Measurements from ENCODE around the gene ZC3HAV1.
"Not testable (repeated sequence)": the region's sequence is repeated elsewhere in the genome, so short reads cannot be mapped to it uniquely, and the experiment has no call there.

The ZC3HAV1 gene

GRCh38 chr7:139055674-139056073, 53.8 kb downstream of the ZC3HAV1 start:
- H3K4me1 ChIP-seq (ENCODE audit: control insufficient read depth, insufficient read depth, low read length, unreplicated experiment) = peaks cover 2% of the 10 kb centered on the region
- no peak overlapping the region for H2AFZ ChIP-seq (ENCODE audit: low read length, unreplicated experiment)
- H3K27me3 ChIP-seq (ENCODE audit: insufficient read depth, low read length) = no peaks in the 10 kb centered on the region
- H3K36me3 ChIP-seq (ENCODE audit: insufficient read depth, low read length) = peaks cover 61% of the 10 kb centered on the region
- H3K4me3 ChIP-seq (ENCODE audit: low read depth, low read length) = no peak overlapping the region
- H3K79me2 ChIP-seq (ENCODE audit: control insufficient read depth, insufficient read depth, low read length, unreplicated experiment) = no peaks in the 10 kb centered on the region
- no peak overlapping the region for H3K27ac ChIP-seq (ENCODE audit: low read depth, low read length)

- not testable (repeated sequence) for H3K79me2 ChIP-seq (ENCODE audit: control insufficient read depth, insufficient read depth, low read length, unreplicated experiment); H3K27ac ChIP-seq (ENCODE audit: low read depth, low read length); H3K4me3 ChIP-seq (ENCODE audit: low read depth, low read length); H3K27me3 ChIP-seq (ENCODE audit: insufficient read depth, low read length); H3K4me1 ChIP-seq (ENCODE audit: control insufficient read depth, insufficient read depth, low read length, unreplicated experiment); H2AFZ ChIP-seq (ENCODE audit: low read length, unreplicated experiment)
- peaks cover 62% of the 10 kb centered on the region for H3K36me3 ChIP-seq (ENCODE audit: insufficient read depth, low read length)
Measured at GRCh38 chr7:139054656-139055055, 54.9 kb downstream of the ZC3HAV1 start.

DNA sequence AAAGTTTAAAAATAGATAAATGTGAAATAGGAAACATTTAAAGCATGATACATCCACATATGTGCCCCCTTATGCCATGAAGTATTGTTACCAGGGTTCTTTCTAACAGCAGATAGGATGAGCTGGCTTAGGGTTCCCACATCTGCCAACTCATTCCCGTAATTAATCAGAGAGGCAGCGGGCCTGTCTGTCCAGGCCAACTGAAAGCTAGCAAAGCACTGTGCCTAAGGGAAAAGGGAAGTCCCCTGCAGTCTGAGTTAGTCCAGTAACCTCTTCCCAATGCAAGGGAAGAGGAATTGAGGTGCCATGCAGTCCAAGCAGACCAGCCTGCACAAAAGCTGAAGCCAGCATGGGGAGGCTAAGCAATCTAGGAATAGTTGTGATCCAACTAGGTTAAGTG, 55.4 kb downstream of the ZC3HAV1 start:
- Histone ChIP-seq H3K4me3 (ENCODE audit: low read depth, low read length) (no peak overlapping the region), H3K27ac (ENCODE audit: low read depth, low read length) (peak overlapping the region; percentile 18; the same call in 1 of the 2 replicates), H3K36me3 (ENCODE audit: insufficient read depth, low read length) (peaks cover 67% of the 10 kb centered on the region), H3K4me1 (ENCODE audit: control insufficient read depth, insufficient read depth, low read length, unreplicated experiment) (no peaks in the 10 kb centered on the region), H3K79me2 (ENCODE audit: control insufficient read depth, insufficient read depth, low read length, unreplicated experiment) (no peaks in the 10 kb centered on the region), H2AFZ (ENCODE audit: low read length, unreplicated experiment) (no peak overlapping the region), H3K27me3 (ENCODE audit: insufficient read depth, low read length) (no peaks in the 10 kb centered on the region)

- Histone ChIP-seq H3K36me3 (ENCODE audit: insufficient read depth, low read length) (peaks cover 70% of the 10 kb centered on the region), H3K4me1 (ENCODE audit: control insufficient read depth, insufficient read depth, low read length, unreplicated experiment) (no peaks in the 10 kb centered on the region), H2AFZ (ENCODE audit: low read length, unreplicated experiment) (no peak overlapping the region), H3K79me2 (ENCODE audit: control insufficient read depth, insufficient read depth, low read length, unreplicated experiment) (no peaks in the 10 kb centered on the region), H3K27ac (ENCODE audit: low read depth, low read length) (no peak overlapping the region), H3K4me3 (ENCODE audit: low read depth, low read length) (no peak overlapping the region), H3K27me3 (ENCODE audit: insufficient read depth, low read length) (no peaks in the 10 kb centered on the region)
Measured at GRCh38 chr7:139051655-139052054, 57.9 kb downstream of the ZC3HAV1 start.

DNA sequence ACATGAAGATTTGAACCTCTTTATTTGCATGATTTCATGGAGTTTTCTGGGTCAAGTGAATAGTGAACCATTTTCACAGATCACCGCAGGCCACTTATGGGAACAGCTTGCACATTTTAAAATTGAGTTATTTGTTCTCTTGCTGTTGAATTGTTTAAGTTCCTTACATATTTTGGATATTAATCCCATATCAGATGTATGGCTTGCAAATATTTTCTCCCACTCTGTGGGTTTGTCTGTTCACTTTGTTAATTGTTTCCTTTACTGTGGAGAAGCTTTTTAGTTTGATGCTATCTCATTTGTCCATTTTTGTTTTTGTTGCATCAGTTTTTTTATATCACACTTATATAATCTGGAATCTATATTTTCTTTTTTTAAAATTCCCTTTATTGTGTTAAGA, 59.6 kb downstream of the ZC3HAV1 start:
- no peaks in the 10 kb centered on the region for H3K79me2 ChIP-seq (ENCODE audit: control insufficient read depth, insufficient read depth, low read length, unreplicated experiment)
- H3K36me3 ChIP-seq (ENCODE audit: insufficient read depth, low read length) = peaks cover 70% of the 10 kb centered on the region
- no peak overlapping the region for H2AFZ ChIP-seq (ENCODE audit: low read length, unreplicated experiment)
- no peaks in the 10 kb centered on the region for H3K27me3 ChIP-seq (ENCODE audit: insufficient read depth, low read length)
- H3K4me3 ChIP-seq (ENCODE audit: low read depth, low read length) = no peak overlapping the region
- H3K27ac ChIP-seq (ENCODE audit: low read depth, low read length) = no peak overlapping the region
- H3K4me1 ChIP-seq (ENCODE audit: control insufficient read depth, insufficient read depth, low read length, unreplicated experiment) = no peaks in the 10 kb centered on the region

DNA sequence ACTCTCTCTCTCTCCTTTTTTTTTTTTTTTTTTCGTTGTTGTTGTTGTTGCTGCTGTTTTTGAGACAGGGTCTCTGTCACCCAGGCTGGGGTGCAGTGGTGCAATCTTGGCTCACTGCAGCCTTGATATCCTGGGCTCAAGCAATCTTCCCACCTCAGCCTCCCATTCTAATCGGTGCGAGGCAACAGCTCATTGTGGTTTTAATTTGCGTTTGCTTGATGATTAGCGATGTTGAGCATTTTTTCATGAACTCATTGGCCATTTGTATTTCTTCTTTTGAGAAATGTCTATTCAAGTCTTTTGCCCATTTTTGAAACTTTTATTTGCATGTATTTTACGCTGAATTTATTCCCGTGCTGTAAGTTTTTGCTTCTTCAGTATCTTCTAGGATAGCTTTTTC, 60.4 kb downstream of the ZC3HAV1 start:
- H3K27ac ChIP-seq (ENCODE audit: low read depth, low read length) = no peak overlapping the region
- peaks cover 70% of the 10 kb centered on the region for H3K36me3 ChIP-seq (ENCODE audit: insufficient read depth, low read length)

GRCh38 chr7:139047970-139048369, 61.5 kb downstream of the ZC3HAV1 start:
- no peaks in the 10 kb centered on the region for H3K4me1 ChIP-seq (ENCODE audit: control insufficient read depth, insufficient read depth, low read length, unreplicated experiment)
- H3K36me3 ChIP-seq (ENCODE audit: insufficient read depth, low read length) = peaks cover 70% of the 10 kb centered on the region
- no peak overlapping the region for H3K27ac ChIP-seq (ENCODE audit: low read depth, low read length)
- H3K27me3 ChIP-seq (ENCODE audit: insufficient read depth, low read length) = no peaks in the 10 kb centered on the region
- H3K79me2 ChIP-seq (ENCODE audit: control insufficient read depth, insufficient read depth, low read length, unreplicated experiment) = no peaks in the 10 kb centered on the region
- H2AFZ ChIP-seq (ENCODE audit: low read length, unreplicated experiment) = no peak overlapping the region
- H3K4me3 ChIP-seq (ENCODE audit: low read depth, low read length) = no peak overlapping the region

More for the DNA sequence above, 60.4 kb downstream of the ZC3HAV1 start:
- H3K4me3 ChIP-seq (ENCODE audit: low read depth, low read length) = no peak overlapping the region
- H3K4me1 ChIP-seq (ENCODE audit: control insufficient read depth, insufficient read depth, low read length, unreplicated experiment) = no peaks in the 10 kb centered on the region
- H2AFZ ChIP-seq (ENCODE audit: low read length, unreplicated experiment) = no peak overlapping the region
- H3K27me3 ChIP-seq (ENCODE audit: insufficient read depth, low read length) = no peaks in the 10 kb centered on the region
- H3K79me2 ChIP-seq (ENCODE audit: control insufficient read depth, insufficient read depth, low read length, unreplicated experiment) = no peaks in the 10 kb centered on the region

DNA sequence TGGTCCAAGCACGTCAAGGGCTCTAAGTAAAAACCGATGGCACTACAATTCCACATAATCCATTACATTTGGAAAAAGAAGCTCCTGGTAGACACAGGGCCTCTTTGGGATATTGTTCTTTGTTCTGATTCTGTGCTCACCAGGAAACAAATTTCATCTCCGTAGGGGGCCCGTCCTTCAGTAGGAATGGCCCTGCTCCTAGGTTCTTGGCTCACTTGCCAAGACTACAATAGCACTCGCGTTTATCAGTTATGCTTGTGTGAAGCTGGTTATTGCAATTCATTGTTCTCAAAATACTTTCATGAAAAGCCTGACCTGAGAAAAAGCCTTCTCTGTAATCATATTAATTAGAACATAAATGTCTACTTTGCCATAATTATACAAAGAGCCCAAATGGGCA, 63.4 kb downstream of the ZC3HAV1 start:
- Histone ChIP-seq H3K79me2 (ENCODE audit: control insufficient read depth, insufficient read depth, low read length, unreplicated experiment) (no peaks in the 10 kb centered on the region), H3K27ac (ENCODE audit: low read depth, low read length) (no peak overlapping the region), H3K4me1 (ENCODE audit: control insufficient read depth, insufficient read depth, low read length, unreplicated experiment) (no peaks in the 10 kb centered on the region), H2AFZ (ENCODE audit: low read length, unreplicated experiment) (no peak overlapping the region), H3K27me3 (ENCODE audit: insufficient read depth, low read length) (no peaks in the 10 kb centered on the region), H3K4me3 (ENCODE audit: low read depth, low read length) (no peak overlapping the region), H3K36me3 (ENCODE audit: insufficient read depth, low read length) (peaks cover 65% of the 10 kb centered on the region)

- Histone ChIP-seq H3K36me3 (ENCODE audit: insufficient read depth, low read length) (peaks cover 57% of the 10 kb centered on the region), H2AFZ (ENCODE audit: low read length, unreplicated experiment) (no peak overlapping the region)
Measured at GRCh38 chr7:139044813-139045794, 64.4 kb downstream of the ZC3HAV1 start.

DNA sequence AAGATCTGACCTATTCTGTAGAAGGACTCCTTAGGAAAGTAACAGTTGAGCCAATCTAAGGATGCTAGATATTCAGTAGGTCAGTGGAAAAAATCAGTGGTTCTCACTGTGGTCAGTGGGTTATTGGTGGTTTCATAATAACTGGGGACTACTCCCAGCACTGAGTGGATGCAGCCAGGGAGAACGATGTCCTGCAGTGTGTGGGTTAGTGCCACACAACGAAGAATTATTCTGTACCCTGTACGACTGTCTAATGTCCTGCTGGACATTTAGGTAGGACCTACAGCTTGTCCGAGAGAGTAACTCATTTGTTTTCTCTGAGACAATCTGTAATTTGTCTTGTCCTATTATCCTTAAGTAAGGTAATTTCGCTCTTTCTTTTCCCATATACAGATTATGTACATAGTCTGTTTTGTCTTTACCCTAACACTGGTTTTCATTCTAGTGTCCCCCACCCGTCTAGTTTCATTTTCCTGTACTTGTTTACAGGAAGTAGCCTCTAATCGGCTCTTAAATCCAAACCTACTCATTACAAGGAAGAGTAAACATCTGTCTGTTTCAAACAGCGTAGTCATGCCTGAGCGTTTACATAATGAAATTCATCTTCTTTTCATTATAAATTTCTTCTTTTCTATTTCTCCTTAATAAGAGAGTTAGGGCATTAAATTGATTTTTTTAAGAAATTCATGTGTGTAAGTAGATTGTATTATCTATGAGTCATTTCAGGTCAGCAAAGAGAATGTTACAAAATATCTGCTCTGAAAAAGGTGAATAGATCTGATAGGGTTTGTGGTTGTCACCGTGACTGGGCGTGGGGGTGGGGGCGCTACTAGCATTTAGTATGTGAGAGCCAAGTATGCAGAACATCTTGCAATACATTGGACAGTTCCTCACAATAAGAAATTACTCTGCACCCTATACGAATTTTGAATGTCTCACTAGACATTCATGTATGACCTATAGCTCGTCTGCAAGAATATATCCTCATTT, 65.4 kb downstream of the ZC3HAV1 start:
- no peak overlapping the region for H2AFZ ChIP-seq (ENCODE audit: low read length, unreplicated experiment)

More at GRCh38 chr7:139044813-139045794, 64.4 kb downstream of the ZC3HAV1 start:
- Histone ChIP-seq H3K4me1 (ENCODE audit: control insufficient read depth, insufficient read depth, low read length, unreplicated experiment) (no peaks in the 10 kb centered on the region), H3K4me3 (ENCODE audit: low read depth, low read length) (no peak overlapping the region), H3K27ac (ENCODE audit: low read depth, low read length) (no peak overlapping the region), H3K27me3 (ENCODE audit: insufficient read depth, low read length) (no peaks in the 10 kb centered on the region), H3K79me2 (ENCODE audit: control insufficient read depth, insufficient read depth, low read length, unreplicated experiment) (no peaks in the 10 kb centered on the region)

More for the DNA sequence above, 65.4 kb downstream of the ZC3HAV1 start:
- Histone ChIP-seq H3K79me2 (ENCODE audit: control insufficient read depth, insufficient read depth, low read length, unreplicated experiment) (no peaks in the 10 kb centered on the region), H3K36me3 (ENCODE audit: insufficient read depth, low read length) (peaks cover 48% of the 10 kb centered on the region), H3K4me3 (ENCODE audit: low read depth, low read length) (no peak overlapping the region), H3K4me1 (ENCODE audit: control insufficient read depth, insufficient read depth, low read length, unreplicated experiment) (no peaks in the 10 kb centered on the region), H3K27ac (ENCODE audit: low read depth, low read length) (no peak overlapping the region), H3K27me3 (ENCODE audit: insufficient read depth, low read length) (no peaks in the 10 kb centered on the region)

All from ACC112 (cell line).